ENCODE data around the gene MCCC2. TPM values are rescaled to one million over a fixed set of nuclear protein-coding genes. Genes with fewer than 3 reads are reported as not detected.

The MCCC2 gene
- total and polyA plus RNA-seq, 2 of the 8 experiments (the other 6 are each of a cell fraction or from before 2014, with no cell fraction given) = 71.7 to 86.6 TPM

- Histone ChIP-seq H3K4me1 (replicated peaks in 1 of 4; ENCODE audit: control insufficient read depth in 3 of 4, insufficient read depth in 4 of 4, low read length in 3 of 4) (no peaks in the 10 kb centered on the region), H4K5ac (ENCODE audit: insufficient read length, low read depth, low read length) (no peak overlapping the region), H2BK120ac (replicated peaks; ENCODE audit: low read depth, low read length) (no peak overlapping the region), H3K18ac (ENCODE audit: extremely low read depth, low read length) (no peak overlapping the region), H2BK12ac (ENCODE audit: low read depth, low read length) (no peak overlapping the region), H2BK20ac (ENCODE audit: low read length) (no peak overlapping the region), H3K4ac (replicated peaks; ENCODE audit: insufficient read length, low read depth, low read length) (no peak overlapping the region), H3K23ac (ENCODE audit: insufficient read length) (no peak overlapping the region), H4K20me1 (replicated peaks in 1 of 2; ENCODE audit: control insufficient read depth in 1 of 2, insufficient read depth in 2 of 2, low read length in 2 of 2) (peaks cover 0 to 5% of the 10 kb centered on the region in 2 experiments), H3K36me3 (ENCODE audit: control insufficient read depth in 2 of 4, insufficient read depth in 4 of 4, low read length in 3 of 4) (peaks cover 0 to 10% (median 0%) of the 10 kb centered on the region in 4 experiments; a peak in 5 of 8 replicates), H3K23me2 (ENCODE audit: low read depth, low read length) (no peaks in the 10 kb centered on the region; the same call in 1 of the 2 replicates), H3K56ac (replicated peaks; ENCODE audit: insufficient read length, low read depth, low read length) (no peak overlapping the region), H2BK5ac (ENCODE audit: low read depth, low read length) (no peak overlapping the region), H3K4me2 (ENCODE audit: insufficient read depth in 1 of 2, low read depth in 2 of 2, low read length in 2 of 2) (no peak overlapping the region), H3K79me1 (ENCODE audit: low read depth, low read length) (no peaks in the 10 kb centered on the region), H3K4me3 (ENCODE audit: extremely low read depth in 1 of 4, insufficient read depth in 2 of 4, low read depth in 3 of 4, low read length in 4 of 4) (no peak overlapping the region), H3K14ac (ENCODE audit: insufficient read length) (no peak overlapping the region), H2BK15ac (ENCODE audit: low read length) (no peak overlapping the region), H3K9me3 (ENCODE audit: insufficient read depth in 2 of 2, low read depth in 1 of 2, low read length in 1 of 2) (no peaks in the 10 kb centered on the region), H2AFZ (ENCODE audit: low read length) (no peak overlapping the region), H4K91ac (replicated peaks; ENCODE audit: insufficient read length, low read length) (no peak overlapping the region), H2AK5ac (ENCODE audit: low read depth, low read length) (no peak overlapping the region), H3K27ac (ENCODE audit: low read depth, low read length) (no peak overlapping the region), H3K27me3 (replicated peaks in 1 of 4; ENCODE audit: control insufficient read depth in 3 of 4, extremely low read depth in 1 of 4, insufficient read depth in 3 of 4, low read length in 3 of 4) (no peaks in the 10 kb centered on the region), H3K9ac (replicated peaks in 1 of 4; ENCODE audit: extremely low read depth in 1 of 4, low read depth in 3 of 4, low read length in 3 of 4) (no peak overlapping the region), H3K79me2 (ENCODE audit: control insufficient read depth in 1 of 2, insufficient read depth in 2 of 2, low read length in 2 of 2) (0 out of 4 replicates have a peak, but pooled peaks cover 0 to 2% of the 10 kb centered on the region in 2 experiments), H4K8ac (ENCODE audit: extremely low read depth, insufficient read depth, low read length) (no peak overlapping the region)
- ChIA-PET POLR2A (ENCODE audit: partially characterized antibody) (interaction anchor here (1.4 kb wide), 1 partner anchor 34 kb away, joined by 4 read pairs; the partner anchor contains the start of gene MCCC2), CTCF (ENCODE audit: partially characterized antibody) (no interaction called here)
- FAIRE-seq = no peak
- TF ChIP-seq GTF2F1 (IDR thresholded peaks at IDR 0.05; ENCODE audit: borderline replicate concordance, low read depth, low read length) = no peak
- TF ChIP-seq KDM5A (IDR thresholded peaks at IDR 0.05; ENCODE audit: low read length) = no peak
- TF ChIP-seq BRCA1 (IDR thresholded peaks at IDR 0.05; ENCODE audit: low read depth, low read length) = no peak
- no peak for TF ChIP-seq TEAD4 (IDR thresholded peaks at IDR 0.05; ENCODE audit: low read depth, low read length)
- WGBS, 2 experiments (ENCODE audit: extremely low coverage in 1 of 2, insufficient coverage in 1 of 2, insufficient read length in 1 of 2, insufficient replicate concordance in 2 of 2, low coverage in 1 of 2, low lambda C conversion rate in 2 of 2, missing lambda C conversion rate in 1 of 2) = 91% methylated on average over 3 of the region's 3 CpGs; no CpG with 5 or more reads in 1 of the 2 experiments
- DNase-seq (ENCODE audit: low read depth in 1 of 2, low spot score in 2 of 2) = no peak
These were observed 34.1 kb downstream of the MCCC2 start for GRCh38 chr5:71621268-71621667.

Data from H1 (cell line).